ENCODE data around the gene PTTG1. TPM values are rescaled to one million over a fixed set of nuclear protein-coding genes. Genes with fewer than 3 reads are reported as not detected.

The PTTG1 gene
- total and polyA plus RNA-seq, 2 donors (not counting 1 experiment from before 2014, with no cell fraction given) = 8.1 to 15.4 TPM

GRCh38 chr5:160423099-160423498 lies 1.4 kb downstream of the PTTG1 start:
- peak overlapping the region; percentile 53 for H3K27ac Mint-ChIP-seq
- Histone ChIP-seq H3K27me3 (replicated peaks in 1 of 4; ENCODE audit: control extremely low read depth in 1 of 4, control insufficient read depth in 3 of 4, insufficient read depth in 4 of 4, low read length in 3 of 4) (no peaks in the 10 kb centered on the region), H3K79me2 (ENCODE audit: control insufficient read depth, insufficient read depth, low read length) (peaks cover 14% of the 10 kb centered on the region), H3K4me1 (ENCODE audit: control insufficient read depth in 2 of 2, insufficient read depth in 2 of 2, low read length in 2 of 2) (peaks cover 27 to 40% of the 10 kb centered on the region in 2 donors), H2AFZ (ENCODE audit: insufficient read depth, low read depth, low read length, poor library complexity, severe bottlenecking) (peak overlapping the region; percentile 97), H3K9me3 (ENCODE audit: control extremely low read depth in 1 of 3, control insufficient read depth in 2 of 3, insufficient read depth in 1 of 3, low read length in 2 of 3) (no peaks in the 10 kb centered on the region), H3K9ac (ENCODE audit: low read length) (no peak overlapping the region), H3K36me3 (replicated peaks in 1 of 2; ENCODE audit: control extremely low read depth in 1 of 2, control insufficient read depth in 1 of 2, extremely low read depth in 1 of 2, insufficient read depth in 2 of 2, low read length in 1 of 2) (peaks cover 4 to 5% of the 10 kb centered on the region in 2 experiments), H3K27ac (ENCODE audit: low read length in 2 of 2) (no peak overlapping the region), H3K4me2 (replicated peaks; ENCODE audit: low read depth, low read length, poor library complexity, severe bottlenecking) (peak overlapping the region; percentile 90), H4K20me1 (ENCODE audit: control insufficient read depth, insufficient read depth, low read length, poor library complexity, severe bottlenecking) (no peaks in the 10 kb centered on the region), H3K4me3 (ENCODE audit: control extremely low read depth in 1 of 5, extremely low read depth in 1 of 5, insufficient read depth in 1 of 5, low read depth in 2 of 5, low read length in 4 of 5) (no peak overlapping the region)
- WGBS (ENCODE audit: insufficient coverage) = no CpG with 5 or more reads among the region's 2 CpGs
- ATAC-seq (ENCODE audit: low read depth) (no peak), DNase-seq (no peak)
- H3K4me3 Mint-ChIP-seq = peak overlapping the region; percentile 52
- POLR2A ChIA-PET = no interaction called here
- CTCF ChIA-PET = interaction anchor here (0.8 to 5.2 kb wide), 3 partner anchors 10 to 18 kb away, joined by 5 to 79 read pairs (median 6); no protein-coding TSS in a partner anchor
- TF ChIP-seq CTCF (IDR thresholded peaks at IDR 0.05) (no peak), EZH2 (IDR thresholded peaks at IDR 0.05; ENCODE audit: borderline replicate concordance, insufficient read depth, low read depth, low read length, poor library complexity, severe bottlenecking) (no peak)
- intact Hi-C loops (cut with micrococcal nuclease) = no loop called here
- H3K4me1 Mint-ChIP-seq = peaks cover 61% of the 10 kb centered on the region
- no peaks in the 10 kb centered on the region for H3K27me3 Mint-ChIP-seq
- H3K9me3 Mint-ChIP-seq (ENCODE audit: insufficient read depth) = no peaks in the 10 kb centered on the region

- DNase-seq (no peak), ATAC-seq (ENCODE audit: low read depth) (no peak)
- Histone ChIP-seq H3K79me2 (ENCODE audit: control insufficient read depth, insufficient read depth, low read length) (no peaks in the 10 kb centered on the region), H3K4me3 (ENCODE audit: control extremely low read depth in 1 of 5, extremely low read depth in 1 of 5, insufficient read depth in 1 of 5, low read depth in 2 of 5, low read length in 4 of 5) (no peak overlapping the region), H3K27me3 (replicated peaks in 1 of 4; ENCODE audit: control extremely low read depth in 1 of 4, control insufficient read depth in 3 of 4, insufficient read depth in 4 of 4, low read length in 3 of 4) (no peaks in the 10 kb centered on the region), H3K4me2 (replicated peaks; ENCODE audit: low read depth, low read length, poor library complexity, severe bottlenecking) (no peak overlapping the region), H3K9me3 (ENCODE audit: control extremely low read depth in 1 of 3, control insufficient read depth in 2 of 3, insufficient read depth in 1 of 3, low read length in 2 of 3) (no peaks in the 10 kb centered on the region), H3K36me3 (replicated peaks in 1 of 2; ENCODE audit: control extremely low read depth in 1 of 2, control insufficient read depth in 1 of 2, extremely low read depth in 1 of 2, insufficient read depth in 2 of 2, low read length in 1 of 2) (peaks cover 5% of the 10 kb centered on the region in 2 experiments), H3K9ac (ENCODE audit: low read length) (no peak overlapping the region), H3K27ac (ENCODE audit: low read length in 2 of 2) (no peak overlapping the region), H2AFZ (ENCODE audit: insufficient read depth, low read depth, low read length, poor library complexity, severe bottlenecking) (no peak overlapping the region), H3K4me1 (ENCODE audit: control insufficient read depth in 2 of 2, insufficient read depth in 2 of 2, low read length in 2 of 2) (peaks cover 17 to 23% of the 10 kb centered on the region in 2 donors), H4K20me1 (ENCODE audit: control insufficient read depth, insufficient read depth, low read length, poor library complexity, severe bottlenecking) (no peaks in the 10 kb centered on the region)
- Mint-ChIP-seq H3K4me3 (no peak overlapping the region), H3K27ac (no peak overlapping the region), H3K4me1 (peaks cover 36% of the 10 kb centered on the region), H3K9me3 (ENCODE audit: insufficient read depth) (no peaks in the 10 kb centered on the region), H3K27me3 (no peaks in the 10 kb centered on the region)
- POLR2A ChIA-PET = no interaction called here
- TF ChIP-seq CTCF (IDR thresholded peaks at IDR 0.05) = no peak
- no peak for TF ChIP-seq EZH2 (IDR thresholded peaks at IDR 0.05; ENCODE audit: borderline replicate concordance, insufficient read depth, low read depth, low read length, poor library complexity, severe bottlenecking)
- intact Hi-C loops (cut with micrococcal nuclease) = no loop called here
- 100% methylated on average over 1 of the region's 4 CpGs for WGBS (ENCODE audit: insufficient coverage)
- CTCF ChIA-PET = interaction anchor here (0.7 to 5.3 kb wide), 4 partner anchors 12 to 82 kb away, joined by 3 to 51 read pairs (median 4); no protein-coding TSS in a partner anchor
These were observed 6.0 kb downstream of the PTTG1 start for GRCh38 chr5:160427607-160428006.

Data from B cell (primary cell).